ENCODE measurements around the gene AP2A2. TPM values are rescaled to one million over a fixed set of nuclear protein-coding genes. Genes with fewer than 3 reads are reported as not detected.

AP2A2 gene
- total RNA-seq, 1 experiment from 2014 or later, result 39.4 TPM

- BruUV-seq (replicated peaks), result no TSS peak
- no peak overlapping the region for H2AFZ ChIP-seq
- no peak overlapping the region for H3K4me3 ChIP-seq
- intact Hi-C loops (cut with micrococcal nuclease; ENCODE audit: unreplicated experiment), result no loop called here
- H3K27ac ChIP-seq, result no peak overlapping the region
- H3F3A ChIP-seq (ENCODE audit: insufficient read depth, low read depth), result no peaks in the 10 kb centered on the region
- no peak for DNase-seq
- TF ChIP-seq, protein P1, sequence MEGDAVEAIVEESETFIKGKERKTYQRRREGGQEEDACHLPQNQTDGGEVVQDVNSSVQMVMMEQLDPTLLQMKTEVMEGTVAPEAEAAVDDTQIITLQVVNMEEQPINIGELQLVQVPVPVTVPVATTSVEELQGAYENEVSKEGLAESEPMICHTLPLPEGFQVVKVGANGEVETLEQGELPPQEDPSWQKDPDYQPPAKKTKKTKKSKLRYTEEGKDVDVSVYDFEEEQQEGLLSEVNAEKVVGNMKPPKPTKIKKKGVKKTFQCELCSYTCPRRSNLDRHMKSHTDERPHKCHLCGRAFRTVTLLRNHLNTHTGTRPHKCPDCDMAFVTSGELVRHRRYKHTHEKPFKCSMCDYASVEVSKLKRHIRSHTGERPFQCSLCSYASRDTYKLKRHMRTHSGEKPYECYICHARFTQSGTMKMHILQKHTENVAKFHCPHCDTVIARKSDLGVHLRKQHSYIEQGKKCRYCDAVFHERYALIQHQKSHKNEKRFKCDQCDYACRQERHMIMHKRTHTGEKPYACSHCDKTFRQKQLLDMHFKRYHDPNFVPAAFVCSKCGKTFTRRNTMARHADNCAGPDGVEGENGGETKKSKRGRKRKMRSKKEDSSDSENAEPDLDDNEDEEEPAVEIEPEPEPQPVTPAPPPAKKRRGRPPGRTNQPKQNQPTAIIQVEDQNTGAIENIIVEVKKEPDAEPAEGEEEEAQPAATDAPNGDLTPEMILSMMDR (conservative IDR thresholded peaks at IDR 0.05), result no peak
- TF ChIP-seq EZH2 (IDR thresholded peaks at IDR 0.05; ENCODE audit: low read depth), result no peak
- H3K9me2 ChIP-seq (ENCODE audit: insufficient read depth), result no peaks in the 10 kb centered on the region
- no peaks in the 10 kb centered on the region for H3K27me3 ChIP-seq (ENCODE audit: insufficient read depth, low read depth)
- no peaks in the 10 kb centered on the region for H3K4me1 ChIP-seq (replicated peaks; ENCODE audit: insufficient read depth)
- ChIA-PET POLR2A (ENCODE audit: unreplicated experiment) (no interaction called here), CTCF (no interaction called here)
- H3K79me2 ChIP-seq (ENCODE audit: low read depth), result no peaks in the 10 kb centered on the region
- H3K4me2 ChIP-seq, result no peak overlapping the region
- H4K20me1 ChIP-seq (ENCODE audit: insufficient read depth), result no peaks in the 10 kb centered on the region
- H3K9me3 ChIP-seq (ENCODE audit: insufficient read depth, low read depth), result no peaks in the 10 kb centered on the region
- H3K36me3 ChIP-seq (ENCODE audit: low read depth), result no peaks in the 10 kb centered on the region
These were observed 81.6 kb downstream of the AP2A2 start for GRCh38 chr11:1007279-1007678.

DNA sequence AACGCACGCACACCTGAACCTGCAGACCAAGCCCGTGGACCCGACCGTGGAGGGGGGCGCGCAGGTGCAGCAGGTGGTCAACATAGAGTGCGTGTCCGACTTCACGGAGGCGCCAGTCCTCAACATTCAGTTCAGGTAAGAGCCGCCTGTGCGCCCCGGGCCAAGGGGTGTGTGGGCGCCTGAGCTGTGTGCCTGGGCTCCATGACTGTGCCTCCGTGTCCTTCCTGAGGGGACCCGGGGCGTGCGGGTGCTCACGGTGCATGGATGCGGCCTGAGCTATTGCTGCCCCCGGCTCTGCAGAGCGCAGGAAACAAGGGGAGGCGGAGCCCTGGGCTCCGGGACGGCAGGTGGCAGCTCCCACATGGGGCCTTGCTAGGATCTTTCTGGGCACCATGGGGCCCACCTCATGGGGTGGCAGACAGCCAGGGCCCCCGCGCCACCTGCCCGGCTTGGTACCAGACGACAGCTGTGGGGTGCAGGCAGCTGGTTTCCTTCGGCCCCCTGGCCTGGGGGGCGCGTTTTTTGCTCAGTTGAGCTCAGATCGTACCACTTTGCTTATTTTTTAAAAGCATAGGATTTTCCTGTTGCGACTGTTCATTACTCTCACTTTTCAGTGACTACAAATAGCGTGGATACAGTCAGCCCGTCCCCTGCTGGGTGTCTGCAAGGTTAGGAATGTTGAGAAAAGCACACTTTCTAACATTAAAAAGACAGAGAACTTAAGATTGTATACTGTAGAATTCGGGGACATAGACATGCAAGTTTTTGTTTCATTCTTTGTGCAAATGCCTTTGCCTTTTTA lies 82.5 kb downstream of the AP2A2 start:
- intact Hi-C loops (cut with micrococcal nuclease; ENCODE audit: unreplicated experiment), result no loop called here
- BruUV-seq (replicated peaks), result no TSS peak
- H4K20me1 ChIP-seq (ENCODE audit: insufficient read depth), result no peaks in the 10 kb centered on the region
- no peaks in the 10 kb centered on the region for H3K79me2 ChIP-seq (ENCODE audit: low read depth)
- POLR2A ChIA-PET (ENCODE audit: unreplicated experiment), result no interaction called here
- no peak overlapping the region for H2AFZ ChIP-seq
- no peaks in the 10 kb centered on the region for H3K9me2 ChIP-seq (ENCODE audit: insufficient read depth)
- H3K4me1 ChIP-seq (replicated peaks; ENCODE audit: insufficient read depth), result no peaks in the 10 kb centered on the region
- H3K27me3 ChIP-seq (ENCODE audit: insufficient read depth, low read depth), result no peaks in the 10 kb centered on the region
- TF ChIP-seq EZH2 (IDR thresholded peaks at IDR 0.05; ENCODE audit: low read depth), result no peak
- TF ChIP-seq, protein P1 (conservative IDR thresholded peaks at IDR 0.05), result no peak
- DNase-seq, result no peak
- H3K27ac ChIP-seq, result no peak overlapping the region
- CTCF ChIA-PET, result no interaction called here
- no peaks in the 10 kb centered on the region for H3K36me3 ChIP-seq (ENCODE audit: low read depth)
- no peak overlapping the region for H3K4me2 ChIP-seq
- H3F3A ChIP-seq (ENCODE audit: insufficient read depth, low read depth), result no peaks in the 10 kb centered on the region
- H3K4me3 ChIP-seq, result no peak overlapping the region
- H3K9me3 ChIP-seq (ENCODE audit: insufficient read depth, low read depth), result no peaks in the 10 kb centered on the region

DNA sequence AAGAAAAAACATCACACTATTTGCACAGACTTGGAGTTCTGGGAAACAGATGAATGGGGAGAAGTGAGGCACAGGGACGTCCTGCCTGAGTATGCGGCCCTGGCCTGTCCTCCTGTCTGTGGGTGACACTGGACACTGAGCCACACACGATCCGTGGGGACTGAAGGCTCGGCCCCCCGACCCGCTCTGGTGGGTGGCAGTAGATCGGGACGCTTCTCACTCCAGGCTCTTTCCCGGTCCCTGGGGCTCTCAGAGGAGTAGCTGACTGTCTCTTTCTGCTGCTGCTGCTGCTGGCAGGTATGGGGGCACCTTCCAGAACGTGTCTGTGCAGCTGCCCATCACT lies 83.1 kb downstream of the AP2A2 start:
- Histone ChIP-seq H3K9me2 (ENCODE audit: insufficient read depth) (no peaks in the 10 kb centered on the region), H3F3A (ENCODE audit: insufficient read depth, low read depth) (no peaks in the 10 kb centered on the region), H3K4me1 (replicated peaks; ENCODE audit: insufficient read depth) (no peaks in the 10 kb centered on the region), H3K27me3 (ENCODE audit: insufficient read depth, low read depth) (no peaks in the 10 kb centered on the region), H3K79me2 (ENCODE audit: low read depth) (no peaks in the 10 kb centered on the region), H3K27ac (no peak overlapping the region), H3K4me2 (no peak overlapping the region), H3K36me3 (ENCODE audit: low read depth) (no peaks in the 10 kb centered on the region), H2AFZ (no peak overlapping the region), H4K20me1 (ENCODE audit: insufficient read depth) (no peaks in the 10 kb centered on the region), H3K4me3 (no peak overlapping the region), H3K9me3 (ENCODE audit: insufficient read depth, low read depth) (no peaks in the 10 kb centered on the region)
- CTCF ChIA-PET, result no interaction called here
- POLR2A ChIA-PET (ENCODE audit: unreplicated experiment), result no interaction called here
- BruUV-seq (replicated peaks), result no TSS peak
- TF ChIP-seq, protein P1 (conservative IDR thresholded peaks at IDR 0.05), result no peak
- TF ChIP-seq EZH2 (IDR thresholded peaks at IDR 0.05; ENCODE audit: low read depth), result no peak
- intact Hi-C loops (cut with micrococcal nuclease; ENCODE audit: unreplicated experiment), result no loop called here
- DNase-seq, result no peak

Measured in PC-9 (cell line).